ENCODE measurements around the gene KRTAP4-1. TPM values are rescaled to one million over a fixed set of nuclear protein-coding genes. Genes with fewer than 3 reads are reported as not detected.
"Not testable (repeated sequence)": the region's sequence is repeated elsewhere in the genome, so short reads cannot be mapped to it uniquely, and the experiment has no call there.

KRTAP4-1 gene
- total RNA-seq (2014; rRNA removed; shearing (Covaris generic)) = not detected in 2 replicates

DNA sequence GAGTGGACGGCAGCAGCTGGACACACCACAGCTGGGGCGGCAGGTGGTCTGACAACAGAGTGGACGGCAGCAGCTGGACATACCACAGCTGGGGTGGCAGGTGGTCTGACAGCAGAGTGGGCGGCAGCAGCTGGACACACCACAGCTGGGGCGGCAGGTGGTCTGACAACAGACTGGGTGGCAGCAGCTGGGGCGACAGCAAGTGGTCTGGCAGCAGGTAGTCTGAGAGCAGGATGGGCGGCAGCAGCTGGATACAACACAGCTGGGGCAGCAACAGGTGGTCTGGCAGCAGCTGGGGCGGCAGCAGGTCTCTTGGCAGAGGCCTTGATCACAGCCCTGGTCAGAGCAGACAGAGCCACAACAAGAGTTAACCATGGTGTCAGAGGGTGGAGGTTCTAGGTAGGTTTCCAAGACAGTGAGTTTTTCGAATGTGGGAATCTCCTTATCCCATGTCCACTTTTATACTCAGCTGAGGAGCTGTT, at the start of gene KRTAP4-1:
TSS of gene KRTAP4-1 (minus strand) at position 432 of the 482 bp plus-strand sequence. CDS start at position 375, 57 bp downstream.
- DNase-seq (ENCODE audit: low spot score) = no peak

DNA sequence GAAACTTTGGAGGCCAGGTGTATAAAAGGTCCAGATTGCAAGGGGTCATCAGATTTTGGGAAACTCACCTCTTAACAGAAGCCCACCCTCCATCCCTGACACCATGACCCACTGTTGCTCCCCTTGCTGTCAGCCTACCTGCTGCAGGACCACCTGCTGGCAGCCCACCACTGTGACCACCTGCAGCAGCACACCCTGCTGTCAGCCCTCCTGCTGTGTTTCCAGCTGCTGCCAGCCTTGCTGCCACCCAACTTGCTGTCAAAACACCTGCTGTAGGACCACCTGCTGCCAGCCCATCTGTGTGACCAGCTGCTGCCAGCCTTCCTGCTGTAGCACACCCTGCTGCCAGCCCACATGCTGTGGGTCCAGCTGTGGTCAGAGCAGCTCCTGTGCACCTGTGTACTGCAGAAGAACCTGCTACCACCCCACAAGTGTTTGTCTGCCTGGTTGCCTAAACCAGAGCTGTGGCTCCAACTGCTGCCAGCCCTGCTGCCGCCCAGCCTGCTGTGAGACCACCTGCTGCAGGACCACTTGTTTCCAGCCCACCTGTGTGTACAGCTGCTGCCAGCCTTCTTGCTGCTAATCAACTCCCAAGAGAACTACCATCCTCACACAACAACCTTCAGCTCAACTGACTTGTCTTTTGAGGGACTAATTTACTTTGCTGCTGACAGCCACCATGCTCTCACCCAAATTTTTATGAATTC, 47.8 kb upstream of the KRTAP4-1 start, which contains the start of gene KRTAP9-3:
TSS of gene KRTAP9-3 (plus strand) at position 51 of the 707 bp plus-strand sequence. CDS start at position 104, 53 bp downstream.
- DNase-seq (ENCODE audit: low spot score) = not testable (repeated sequence)

- DNase-seq (ENCODE audit: low spot score) = no peak
Measured at GRCh38 chr17:41231731-41232130, 47.0 kb upstream of the KRTAP4-1 start.

DNA sequence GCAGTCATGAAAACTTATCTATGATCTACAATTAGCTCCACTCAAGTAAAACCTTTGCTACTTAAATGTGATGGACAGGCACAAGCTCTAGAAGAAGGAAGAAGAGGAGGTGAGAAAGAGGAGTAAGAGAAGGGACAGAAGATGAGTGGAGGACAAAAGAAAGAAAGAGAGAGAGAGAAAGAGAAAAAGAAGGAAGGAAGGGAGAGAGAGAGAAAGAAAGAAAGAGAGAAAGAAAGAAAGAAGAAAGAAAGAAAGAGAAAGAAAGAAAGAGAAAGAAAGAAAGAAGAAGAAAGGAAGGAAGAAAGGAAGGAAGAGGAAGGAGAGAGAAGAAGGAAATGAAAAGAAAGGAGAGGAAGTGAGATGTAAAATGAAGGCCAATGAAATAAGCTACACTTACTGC, 45.4 kb upstream of the KRTAP4-1 start:
- no peak for DNase-seq (ENCODE audit: low spot score)

DNA sequence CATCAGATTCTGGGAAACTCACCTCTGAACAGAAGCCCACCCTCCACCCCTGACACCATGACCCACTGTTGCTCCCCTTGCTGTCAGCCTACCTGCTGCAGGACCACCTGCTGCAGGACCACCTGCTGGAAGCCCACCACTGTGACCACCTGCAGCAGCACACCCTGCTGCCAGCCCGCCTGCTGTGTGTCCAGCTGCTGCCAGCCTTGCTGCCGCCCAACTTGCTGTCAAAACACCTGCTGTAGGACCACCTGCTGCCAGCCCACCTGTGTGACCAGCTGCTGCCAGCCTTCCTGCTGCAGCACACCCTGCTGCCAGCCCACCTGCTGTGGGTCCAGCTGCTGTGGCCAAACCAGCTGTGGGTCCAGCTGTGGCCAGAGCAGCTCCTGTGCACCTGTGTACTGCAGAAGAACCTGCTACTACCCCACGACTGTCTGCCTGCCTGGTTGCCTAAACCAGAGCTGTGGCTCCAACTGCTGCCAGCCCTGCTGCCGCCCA, 41.9 kb upstream of the KRTAP4-1 start, which contains the start of gene KRTAP9-2:
TSS of gene KRTAP9-2 (plus strand) at position 51 of the 498 bp plus-strand sequence. CDS start at position 58, 7 bp downstream.
- not testable (repeated sequence) for DNase-seq (ENCODE audit: low spot score)

- no peak for DNase-seq (ENCODE audit: low spot score)
Measured at GRCh38 chr17:41226051-41226450, 41.3 kb upstream of the KRTAP4-1 start.

DNA sequence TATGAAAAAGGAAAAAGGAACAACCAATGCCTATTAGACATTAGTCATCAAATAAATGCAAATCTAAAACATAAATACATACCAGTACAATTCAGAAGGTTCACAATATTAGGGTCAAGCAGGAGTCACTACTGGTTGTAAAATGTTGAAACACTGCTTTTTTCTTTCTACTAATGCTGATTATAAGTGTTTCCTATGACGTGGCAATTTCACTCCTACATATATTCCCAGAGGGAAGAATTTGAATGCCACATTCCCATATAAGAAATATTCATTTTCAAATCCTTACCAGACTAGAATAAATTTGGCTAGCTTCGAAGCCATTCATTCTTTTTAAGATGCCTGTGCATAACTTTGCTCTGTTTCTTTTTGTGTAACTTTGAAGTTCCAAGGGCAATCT, 39.1 kb upstream of the KRTAP4-1 start:
- DNase-seq (ENCODE audit: low spot score) = no peak

- DNase-seq (ENCODE audit: low spot score) = no peak
Measured at GRCh38 chr17:41215681-41216080, 31.0 kb upstream of the KRTAP4-1 start.

DNA sequence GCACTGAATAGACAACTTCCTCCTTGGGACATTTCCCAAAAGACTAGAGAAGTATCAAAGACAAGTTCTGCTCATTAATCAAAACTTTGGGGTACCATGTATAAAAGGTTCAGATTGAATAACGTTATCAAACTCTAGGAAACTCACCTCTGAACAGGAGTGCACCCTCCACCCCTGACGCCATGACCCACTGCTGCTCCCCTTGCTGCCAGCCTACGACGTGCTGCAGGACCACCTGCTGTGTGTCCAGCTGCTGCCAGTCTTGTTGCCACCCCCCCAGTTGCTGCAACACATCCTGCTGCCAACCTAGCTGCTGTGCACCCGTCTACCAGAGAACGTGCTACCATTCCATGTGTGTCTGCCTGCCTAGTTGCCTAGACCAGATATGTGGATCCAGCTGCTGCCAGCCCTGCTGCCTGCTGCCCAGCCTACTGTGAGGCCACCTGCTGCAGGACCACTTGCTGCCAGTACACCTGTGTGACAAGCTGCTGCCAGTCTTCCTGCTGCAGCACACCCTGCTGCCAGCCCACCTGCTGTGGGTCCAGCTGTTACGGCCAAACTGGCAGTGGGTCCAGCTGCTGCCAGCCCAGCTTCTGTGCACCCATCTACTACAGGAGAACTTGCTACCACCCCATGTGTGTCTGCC, 27.9 kb upstream of the KRTAP4-1 start:
- no peak for DNase-seq (ENCODE audit: low spot score)

- DNase-seq (ENCODE audit: low spot score) = peak; percentile 25
Measured at GRCh38 chr17:41211845-41212466, 27.2 kb upstream of the KRTAP4-1 start.

DNA sequence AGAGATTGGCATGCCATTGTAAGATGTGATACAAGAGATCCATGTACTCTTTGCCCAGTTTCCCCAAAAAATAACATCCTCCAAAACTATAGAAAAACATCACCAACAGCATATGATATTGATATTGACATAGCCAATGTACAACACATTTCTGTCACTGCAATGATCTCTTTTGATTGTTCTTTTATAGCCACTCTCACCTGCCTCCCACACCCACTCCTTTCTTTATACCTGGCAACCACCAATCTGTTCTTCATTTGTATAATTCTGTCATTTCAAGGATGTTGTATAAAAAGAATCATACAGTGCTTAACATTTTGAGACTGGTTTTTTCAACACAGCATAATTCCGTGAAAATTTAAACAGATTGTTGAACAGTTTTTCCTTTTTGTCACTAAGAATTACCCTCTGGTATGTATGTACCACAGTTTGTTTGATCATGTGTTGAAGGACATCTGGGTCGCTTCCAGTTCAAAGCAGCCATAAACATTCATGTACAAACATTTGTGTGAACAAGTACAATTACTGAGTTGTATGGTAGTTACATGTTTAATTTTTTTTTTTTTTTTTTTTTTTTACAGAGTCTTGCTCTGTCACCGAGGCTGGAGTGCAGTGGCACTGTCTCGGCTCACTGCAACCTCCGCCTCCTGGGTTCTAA, 14.8 kb upstream of the KRTAP4-1 start:
- no peak for DNase-seq (ENCODE audit: low spot score)

GRCh38 chr17:41196068-41196467, 11.4 kb upstream of the KRTAP4-1 start:
- DNase-seq (ENCODE audit: low spot score) = no peak

DNA sequence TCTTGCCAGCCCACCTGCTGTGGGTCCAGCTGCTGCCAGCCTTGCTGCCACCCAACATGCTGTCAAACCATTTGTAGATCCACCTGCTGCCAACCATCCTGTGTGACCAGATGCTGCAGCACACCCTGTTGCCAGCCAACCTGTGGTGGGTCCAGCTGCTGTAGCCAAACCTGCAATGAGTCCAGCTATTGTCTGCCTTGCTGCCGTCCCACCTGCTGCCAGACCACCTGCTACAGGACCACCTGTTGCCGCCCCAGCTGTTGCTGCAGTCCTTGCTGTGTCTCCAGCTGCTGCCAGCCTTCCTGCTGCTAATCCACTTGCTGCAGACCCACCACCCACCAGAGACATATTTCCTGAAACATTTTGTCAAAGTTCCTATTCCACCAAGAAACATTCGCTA, 5.6 kb upstream of the KRTAP4-1 start:
- no peak for DNase-seq (ENCODE audit: low spot score)

GRCh38 chr17:41189837-41190318, 5.2 kb upstream of the KRTAP4-1 start, which contains the start of gene KRTAP9-1:
Gene KRTAP9-1, plus strand, starts transcription at chr17:41189887. Its CDS starts 0 bp downstream, at chr17:41189887.
- not testable (repeated sequence) for DNase-seq (ENCODE audit: low spot score)

DNA sequence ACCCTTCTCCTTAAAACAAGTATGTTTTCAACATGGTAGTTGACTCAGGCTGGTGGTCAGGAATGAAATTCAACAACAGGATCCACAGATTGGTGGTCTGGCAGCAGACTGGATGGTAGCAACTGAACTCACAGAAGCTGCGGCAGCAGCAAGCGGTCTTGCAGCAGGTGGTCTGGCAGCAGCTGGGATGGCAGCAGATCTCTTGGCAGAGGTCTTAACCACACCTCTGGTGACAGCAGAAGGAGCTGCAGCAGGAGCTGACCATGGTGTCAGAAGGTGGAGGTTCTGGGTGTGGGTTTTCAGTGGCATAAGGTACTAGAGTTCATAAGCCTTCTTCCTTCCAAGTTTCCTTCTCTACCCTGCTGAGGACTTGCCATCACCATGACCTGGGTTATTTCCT, 2.2 kb upstream of the KRTAP4-1 start:
- no peak for DNase-seq (ENCODE audit: low spot score)

- DNase-seq (ENCODE audit: low spot score) = no peak
Measured at GRCh38 chr17:41185001-41185400, 290 bp upstream of the KRTAP4-1 start.

DNA sequence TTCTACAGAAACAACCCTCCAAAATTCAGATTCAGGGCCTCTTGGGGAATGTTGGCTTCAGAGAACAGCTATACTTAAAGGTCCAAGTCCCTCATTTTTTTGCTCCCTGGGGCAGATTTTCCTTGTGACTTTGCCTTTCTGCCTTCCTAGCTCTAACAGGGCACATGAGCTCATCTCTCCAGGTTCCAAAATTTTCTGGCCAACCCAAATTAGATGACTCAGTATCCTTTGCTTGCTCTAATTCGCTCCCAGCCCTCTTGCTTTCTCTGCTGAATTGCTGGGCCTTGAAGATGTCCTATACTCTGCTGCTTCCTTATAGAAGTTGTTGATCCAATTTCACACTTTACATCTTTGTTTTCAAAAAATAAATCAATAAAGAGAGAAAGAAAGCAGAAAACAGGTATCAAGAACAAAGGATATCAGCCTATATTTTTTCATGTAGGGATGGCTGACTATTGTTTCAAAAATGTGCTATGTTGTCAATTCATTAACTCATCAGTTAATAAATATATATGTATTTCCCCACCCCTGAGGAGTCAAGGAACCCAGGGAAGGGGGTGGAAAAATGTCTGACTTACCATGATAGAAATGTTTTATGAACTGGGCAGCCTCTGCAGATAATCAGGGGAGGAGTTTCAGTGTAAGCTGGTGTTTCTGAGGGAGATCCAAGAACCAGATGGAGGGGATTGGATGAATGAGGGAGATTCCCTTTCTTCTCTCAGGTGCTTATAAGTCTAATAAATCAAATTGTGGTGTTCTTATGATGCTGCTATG, 5.7 kb downstream of the KRTAP4-1 start:
- DNase-seq (ENCODE audit: low spot score) = no peak

GRCh38 chr17:41178341-41178740, 6.4 kb downstream of the KRTAP4-1 start:
- no peak for DNase-seq (ENCODE audit: low spot score)

GRCh38 chr17:41177727-41178271, 6.9 kb downstream of the KRTAP4-1 start, which contains the start of gene KRTAP4-2:
Gene KRTAP4-2, minus strand, starts transcription at chr17:41178221. Its CDS starts 57 bp downstream, at chr17:41178164.
- no peak for DNase-seq (ENCODE audit: low spot score)
